Left lobe of liver (tissue), 2 donors: ENCODE data around the gene POLD1. TPM values are rescaled to one million over a fixed set of nuclear protein-coding genes. Genes with fewer than 3 reads are reported as not detected.
A peak's percentile ranks its signal among the peaks of the same experiment; 100 is the strongest.

Source experiments
- ATAC-seq: fragments of 200-7000 bp; cut with Tn5 transposase; one replicate; pipeline ENCODE4 v1.9.1; 2020; ENCODE audit warnings: mild to moderate bottlenecking, moderate library complexity
- DNase-seq: peaks from one replicate; pipeline ENCODE4 v3.0.0-alpha.2; 2020; ENCODE audit warnings: low spot score
- total RNA-seq: library from RNA; stranded (reverse); gene quantifications from one replicate; pipeline ENCODE4 v1.2.1, GENCODE V29; 2021
- donor health status: DM: no; HTN: no; CAD: no; lungs with moderate emphysema.
- donor health status: DM: no; HTN: yes; CAD: no.

The POLD1 gene
- total RNA-seq, 1 donor from 2014 or later = 8.2 TPM

- DNase-seq (no peak), ATAC-seq (no peak)
Observed at GRCh38 chr19:50416034-50416977, 32.2 kb downstream of the POLD1 start.

DNA sequence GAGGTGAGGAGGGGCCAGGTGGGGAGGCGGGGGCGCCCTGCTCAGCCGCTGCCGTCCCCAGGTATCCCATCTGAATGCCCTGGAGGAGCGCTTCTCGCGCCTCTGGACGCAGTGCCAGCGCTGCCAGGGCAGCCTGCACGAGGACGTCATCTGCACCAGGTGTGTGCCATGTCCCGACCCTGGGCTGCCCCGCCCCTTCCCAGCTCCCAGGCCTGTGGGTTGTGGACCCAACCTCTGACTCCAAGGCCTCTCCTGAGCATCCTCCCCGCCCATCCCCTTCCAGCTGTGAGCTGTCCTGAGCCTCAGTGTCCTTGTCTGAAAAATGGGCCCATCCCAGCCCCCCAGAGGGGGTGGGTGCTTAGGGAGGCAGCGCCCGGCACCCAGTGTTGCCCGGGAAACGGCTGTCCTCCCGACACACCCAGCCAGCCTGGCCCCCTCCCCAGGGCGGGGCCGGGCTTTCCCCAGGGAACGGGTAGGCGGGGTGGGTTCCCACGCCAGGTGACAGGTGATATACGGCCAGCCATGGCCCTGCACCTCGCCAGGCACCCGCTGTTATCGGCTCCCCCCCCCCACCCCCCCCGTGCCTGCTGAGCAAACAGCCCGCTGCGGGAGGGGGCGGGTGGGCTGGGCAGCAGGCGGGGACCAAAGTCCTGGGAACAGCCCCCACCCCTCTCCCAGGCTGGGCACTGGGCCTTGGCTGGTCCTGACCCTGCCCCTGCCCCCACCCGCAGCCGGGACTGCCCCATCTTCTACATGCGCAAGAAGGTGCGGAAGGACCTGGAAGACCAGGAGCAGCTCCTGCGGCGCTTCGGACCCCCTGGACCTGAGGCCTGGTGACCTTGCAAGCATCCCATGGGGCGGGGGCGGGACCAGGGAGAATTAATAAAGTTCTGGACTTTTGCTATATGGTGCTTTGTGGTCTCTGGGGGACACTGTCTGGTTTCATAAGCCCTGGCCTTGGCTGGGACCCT, 33.2 kb downstream of the POLD1 start:
- no peak for DNase-seq

DNA sequence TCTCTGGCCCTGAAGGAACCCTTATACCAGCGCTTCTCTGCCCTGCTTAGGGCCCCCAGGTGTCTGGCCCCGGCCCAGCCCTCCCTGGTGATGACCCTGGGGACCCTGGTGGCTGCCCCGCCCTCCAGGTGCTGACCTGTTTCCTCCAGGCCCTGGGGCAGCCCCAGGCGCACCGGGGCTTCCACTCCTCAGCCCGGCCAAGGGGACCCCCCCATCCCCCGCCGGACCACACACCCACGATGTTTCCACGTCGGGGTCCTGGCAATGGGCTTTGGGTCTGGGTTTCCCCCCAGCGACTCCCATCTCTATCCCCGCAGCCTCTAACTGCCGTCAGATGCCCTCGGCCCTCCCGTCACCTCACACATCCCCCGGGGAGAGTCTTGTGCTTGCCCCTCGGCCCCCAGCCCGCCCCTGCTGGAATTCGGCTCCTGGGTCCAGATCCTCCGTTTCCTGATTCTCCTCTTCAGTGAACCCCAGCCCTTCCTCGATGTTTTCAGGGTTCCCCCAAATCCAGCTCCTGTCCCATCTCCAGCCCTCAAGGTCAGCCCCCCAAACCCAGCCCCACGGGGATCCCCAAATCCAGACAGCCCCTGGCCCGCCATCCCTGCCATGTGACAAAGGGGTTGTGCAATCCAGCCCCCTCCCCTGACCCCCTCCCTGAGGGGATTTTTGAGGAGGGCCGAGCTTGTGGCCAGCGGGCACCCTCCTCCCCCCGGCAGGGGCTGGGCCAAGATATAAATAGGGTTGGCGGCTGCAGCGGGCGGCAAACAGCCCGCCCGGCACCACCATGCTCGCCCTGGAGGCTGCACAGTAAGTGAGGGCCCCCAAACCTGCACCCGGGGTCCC, 34.3 kb downstream of the POLD1 start, which contains the start of gene SPIB:
TSS of gene SPIB (plus strand) at position 763 of the 846 bp plus-strand sequence. CDS start at position 788, 25 bp downstream.
- no peak for DNase-seq
- ATAC-seq = no peak

More for the DNA sequence above, 33.2 kb downstream of the POLD1 start:
- ATAC-seq = no peak

DNA sequence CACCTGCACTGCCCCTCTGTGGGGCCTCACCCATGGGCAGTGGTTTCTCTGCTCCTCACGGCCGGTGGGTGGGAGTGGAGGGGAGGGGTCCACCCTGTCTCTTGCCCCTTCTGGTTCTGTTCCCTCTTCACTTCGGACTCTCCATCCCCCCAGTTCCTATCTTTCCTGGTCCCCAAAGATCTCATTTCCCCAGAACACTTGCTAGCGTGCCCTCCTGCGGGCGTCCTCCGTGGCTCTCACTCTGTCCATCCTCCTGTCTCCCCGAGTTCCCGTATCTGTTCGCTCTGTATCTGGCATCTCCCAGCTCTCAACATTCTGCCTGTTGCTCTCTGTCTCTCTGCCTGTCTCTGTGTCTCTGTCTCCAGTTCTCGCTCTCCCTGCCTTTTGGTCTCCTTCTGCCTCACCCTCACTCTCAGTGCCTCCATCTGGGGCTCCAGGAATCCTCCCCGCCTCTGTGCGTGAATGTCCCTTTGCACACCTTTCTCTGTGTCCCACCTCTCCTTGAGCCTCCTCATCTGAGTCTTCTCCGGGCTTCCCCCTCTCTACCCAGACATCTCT, 35.0 kb downstream of the POLD1 start:
- DNase-seq (no peak), ATAC-seq (no peak)

DNA sequence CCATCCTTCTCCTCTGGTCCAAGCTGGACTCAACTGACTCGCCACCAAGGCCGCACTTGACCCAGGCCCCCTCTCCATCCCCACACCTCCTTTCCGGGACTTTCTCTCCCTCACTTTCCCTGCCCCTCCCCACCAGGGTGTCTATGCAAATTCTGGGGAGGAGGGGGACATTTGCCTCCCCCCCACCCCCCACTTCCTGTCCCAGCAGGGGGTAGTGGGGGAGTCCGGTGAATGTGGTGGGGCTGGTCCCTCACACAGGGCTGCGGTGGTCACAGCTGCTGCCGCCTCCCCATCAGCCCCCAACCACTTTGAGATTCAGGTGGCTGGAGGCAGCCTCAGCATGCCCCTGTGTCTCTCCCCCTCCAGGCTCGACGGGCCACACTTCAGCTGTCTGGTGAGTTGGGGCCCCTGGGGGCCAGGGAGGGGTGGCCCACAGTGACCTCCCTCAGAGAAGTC, 35.5 kb downstream of the POLD1 start:
- no peak for DNase-seq
- ATAC-seq = no peak

GRCh38 chr19:50420127-50420526, 36.0 kb downstream of the POLD1 start:
- no peak for DNase-seq

GRCh38 chr19:50420808-50421207, 36.7 kb downstream of the POLD1 start:
- DNase-seq (no peak), ATAC-seq (no peak)

More at GRCh38 chr19:50420127-50420526, 36.0 kb downstream of the POLD1 start:
- ATAC-seq = no peak

GRCh38 chr19:50422397-50423278, 38.5 kb downstream of the POLD1 start:
- DNase-seq (no peak), ATAC-seq (no peak)

GRCh38 chr19:50423279-50424113, 39.3 kb downstream of the POLD1 start:
- ATAC-seq (peak; percentile 18), DNase-seq (no peak)

GRCh38 chr19:50425581-50425980, 41.4 kb downstream of the POLD1 start:
- no peak for ATAC-seq
- DNase-seq = no peak

DNA sequence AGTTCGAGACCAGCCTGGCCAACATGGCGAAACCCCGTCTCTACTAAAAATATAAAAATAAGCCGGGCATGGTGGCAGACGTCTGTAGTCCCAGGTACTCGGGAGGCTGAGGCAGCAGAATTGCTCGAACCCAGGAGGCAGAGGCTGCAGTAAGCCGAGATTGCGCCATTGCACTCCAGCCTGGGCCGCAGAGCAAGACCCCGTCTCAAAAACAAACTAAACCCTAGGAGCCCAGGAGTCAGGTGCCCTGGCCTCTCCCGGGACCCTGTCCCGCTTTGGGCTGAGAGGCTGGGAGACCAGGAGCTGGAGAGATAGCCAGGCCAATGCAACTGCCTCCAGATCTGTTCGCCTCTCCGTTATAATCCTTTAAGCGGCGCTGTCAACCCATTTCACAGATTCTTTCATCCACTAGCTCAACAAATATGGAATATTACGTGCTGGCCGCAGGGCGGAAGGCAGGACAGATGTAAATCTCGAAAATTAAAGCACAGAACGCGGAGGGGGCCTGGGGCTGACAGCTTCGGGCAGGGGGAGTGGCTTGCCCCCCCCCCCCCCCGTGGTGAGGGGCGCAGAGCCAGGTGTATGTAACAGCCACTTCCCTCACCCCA, 43.3 kb downstream of the POLD1 start:
- DNase-seq (no peak), ATAC-seq (no peak)

GRCh38 chr19:50427997-50428425, 43.9 kb downstream of the POLD1 start:
- ATAC-seq = peak; percentile 24
- peak; percentile 57 for DNase-seq

- no peak for DNase-seq
- ATAC-seq = no peak
Observed at GRCh38 chr19:50428772-50429463, 44.8 kb downstream of the POLD1 start.

- DNase-seq (no peak), ATAC-seq (no peak)
Observed at GRCh38 chr19:50430888-50431342, 46.8 kb downstream of the POLD1 start.

GRCh38 chr19:50431343-50432220, 47.4 kb downstream of the POLD1 start:
- peak; percentile 94 for ATAC-seq
- DNase-seq = peak; percentile 82
